Memory B cell (primary cell): ENCODE data around the gene CAV1.
"Not testable (repeated sequence)": the region's sequence is repeated elsewhere in the genome, so short reads cannot be mapped to it uniquely, and the experiment has no call there.

Source experiments
- ATAC-seq: fragments of 150-1000 bp; cut with Tn5 transposase; 2 replicates; pipeline ENCODE4 v1.10.0; 2021; ENCODE audit warnings: low read depth, mild to moderate bottlenecking, moderate library complexity
- DNase-seq, 2 donors: peaks; one replicate each; pipeline ENCODE4 v3.0.0; 2022; ENCODE audit warnings: low spot score in 2 of 2
- H3K27ac Mint-ChIP-seq: one replicate; pipeline ENCODE4 v1.8.0; 2022; ENCODE audit warnings: mild to moderate bottlenecking, moderate library complexity, mixed read lengths
- H3K27me3 Mint-ChIP-seq: one replicate; pipeline ENCODE4 v1.8.0; 2022; ENCODE audit warnings: mixed read lengths
- H3K36me3 Mint-ChIP-seq: one replicate; pipeline ENCODE4 v1.8.0; 2022; ENCODE audit warnings: mild to moderate bottlenecking, mixed read lengths
- H3K4me1 Mint-ChIP-seq: one replicate; pipeline ENCODE4 v1.8.0; 2022; ENCODE audit warnings: mixed read lengths
- H3K4me3 Mint-ChIP-seq: one replicate; pipeline ENCODE4 v1.8.0; 2022; ENCODE audit warnings: mild to moderate bottlenecking, moderate library complexity, mixed read lengths
- H3K9me3 Mint-ChIP-seq: one replicate; pipeline ENCODE4 v1.8.0; 2022; ENCODE audit warnings: mixed read lengths

The CAV1 gene

DNA sequence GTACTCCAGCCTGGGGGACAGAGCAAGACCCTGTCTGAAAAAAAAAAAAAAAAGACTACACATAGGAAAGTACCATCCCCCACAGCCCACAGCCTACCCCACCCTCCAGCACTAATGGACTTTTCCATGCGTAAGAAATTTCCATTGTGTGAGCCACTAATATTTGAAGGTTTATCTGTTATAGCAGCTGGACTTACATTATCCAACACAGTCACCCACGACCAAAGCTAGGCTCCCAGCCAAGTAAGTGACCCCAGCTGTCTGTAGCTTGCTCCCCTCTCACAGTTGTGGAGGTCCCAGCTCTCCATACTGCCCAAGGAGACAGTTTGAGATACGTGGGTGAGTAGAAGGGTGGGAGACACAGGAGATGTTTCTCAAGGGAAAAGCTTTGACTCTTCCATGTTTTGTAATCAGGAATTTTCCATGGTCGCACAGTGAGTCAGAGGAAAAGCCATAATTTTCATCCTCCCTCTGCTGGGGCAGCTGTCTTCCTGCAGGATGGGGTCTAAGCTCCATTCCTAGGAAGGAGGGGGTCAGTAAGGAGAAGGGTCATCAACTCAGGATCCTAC, 57.4 kb downstream of the CAV1 start:
- DNase-seq = no peak

DNA sequence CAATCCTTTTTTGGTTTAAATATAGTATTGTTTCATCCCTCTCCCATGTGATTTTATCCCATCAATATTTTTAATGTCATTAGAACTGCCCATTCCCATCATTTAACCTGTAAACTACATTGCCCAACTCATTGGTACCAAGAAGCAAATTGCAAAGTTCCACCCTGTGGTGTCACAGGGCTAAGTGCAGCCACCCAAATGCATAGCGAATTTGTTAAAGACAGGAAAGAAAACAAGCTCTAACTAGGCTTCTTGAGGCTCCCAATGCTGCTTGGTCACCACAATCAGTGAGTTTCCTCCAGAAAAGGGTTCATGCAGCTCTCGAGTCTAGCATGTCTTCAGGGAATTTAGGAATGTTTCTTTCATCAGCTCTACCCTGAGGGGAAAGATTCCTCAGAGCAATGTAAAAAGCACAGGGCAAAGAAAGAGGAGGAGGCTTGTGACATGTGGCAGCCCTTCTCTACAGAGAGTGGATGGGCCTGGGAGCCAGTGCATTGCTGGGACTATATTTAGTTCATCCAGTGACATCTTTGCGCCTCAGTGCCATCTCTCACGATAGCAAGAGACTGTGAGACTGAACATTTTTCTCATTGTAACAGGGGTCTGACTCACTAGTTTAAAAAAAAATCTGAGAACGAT, 58.1 kb downstream of the CAV1 start:
- Mint-ChIP-seq H3K27ac (no peak overlapping the region), H3K9me3 (no peaks in the 10 kb centered on the region), H3K27me3 (no peaks in the 10 kb centered on the region), H3K4me3 (peak overlapping the region; percentile 68), H3K36me3 (no peaks in the 10 kb centered on the region), H3K4me1 (peaks cover 6% of the 10 kb centered on the region)
- no peak for ATAC-seq
- no peak for DNase-seq

More for the DNA sequence above, 57.4 kb downstream of the CAV1 start:
- Mint-ChIP-seq H3K4me1 (peaks cover 6% of the 10 kb centered on the region), H3K4me3 (no peak overlapping the region), H3K9me3 (no peaks in the 10 kb centered on the region), H3K27me3 (peaks cover 1% of the 10 kb centered on the region), H3K36me3 (no peaks in the 10 kb centered on the region), H3K27ac (no peak overlapping the region)
- ATAC-seq = no peak

DNA sequence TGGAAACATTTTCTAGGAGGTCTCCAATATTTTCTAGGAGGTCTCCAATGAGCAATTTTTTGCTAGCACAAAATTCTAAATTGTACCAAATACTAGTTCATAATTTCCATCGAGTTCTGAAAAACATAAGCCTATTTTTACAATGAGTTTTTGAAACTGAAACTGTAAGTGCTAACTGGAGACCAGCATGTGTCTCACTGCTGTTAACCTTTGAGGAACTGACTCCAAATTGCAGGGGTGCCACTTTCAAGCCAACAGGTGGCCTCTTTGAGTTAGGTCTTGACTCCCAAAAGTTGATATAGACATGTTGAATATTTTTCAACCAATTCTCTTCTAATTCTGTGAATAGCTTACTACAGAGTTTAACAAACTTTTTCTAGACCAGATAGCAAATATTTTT, 58.8 kb downstream of the CAV1 start:
- no peaks in the 10 kb centered on the region for H3K36me3 Mint-ChIP-seq
- peak; percentile 99 for ATAC-seq
- H3K9me3 Mint-ChIP-seq = no peaks in the 10 kb centered on the region
- peak in 1 of 2 donors; percentile 42 for DNase-seq
- no peak overlapping the region for H3K27ac Mint-ChIP-seq
- H3K27me3 Mint-ChIP-seq = no peaks in the 10 kb centered on the region
- peaks cover 11% of the 10 kb centered on the region for H3K4me1 Mint-ChIP-seq
- no peak overlapping the region for H3K4me3 Mint-ChIP-seq

DNA sequence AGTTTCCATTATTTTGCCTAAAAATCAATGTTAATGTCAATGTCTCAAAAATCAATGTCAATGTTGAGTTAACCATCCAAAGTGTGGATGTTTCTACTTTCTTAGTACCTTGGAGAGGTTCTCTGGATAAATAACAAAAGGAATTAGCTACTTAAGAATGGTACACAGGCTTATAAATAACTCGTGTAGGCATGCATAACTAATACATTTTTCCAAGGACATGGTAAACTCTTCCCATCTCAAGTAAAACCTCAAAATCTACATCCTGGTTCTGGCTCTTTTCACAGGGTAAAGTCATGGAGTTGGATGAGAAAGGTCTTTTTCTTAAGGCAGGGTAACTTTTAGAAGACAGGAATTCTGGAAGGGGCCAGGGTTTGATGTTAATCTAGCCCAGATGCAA, 59.9 kb downstream of the CAV1 start:
- ATAC-seq = no peak
- no peak overlapping the region for H3K27ac Mint-ChIP-seq
- H3K4me1 Mint-ChIP-seq = peaks cover 12% of the 10 kb centered on the region
- H3K4me3 Mint-ChIP-seq = no peak overlapping the region
- no peak for DNase-seq
- no peaks in the 10 kb centered on the region for H3K9me3 Mint-ChIP-seq
- H3K27me3 Mint-ChIP-seq = peaks cover 1% of the 10 kb centered on the region
- no peaks in the 10 kb centered on the region for H3K36me3 Mint-ChIP-seq

DNA sequence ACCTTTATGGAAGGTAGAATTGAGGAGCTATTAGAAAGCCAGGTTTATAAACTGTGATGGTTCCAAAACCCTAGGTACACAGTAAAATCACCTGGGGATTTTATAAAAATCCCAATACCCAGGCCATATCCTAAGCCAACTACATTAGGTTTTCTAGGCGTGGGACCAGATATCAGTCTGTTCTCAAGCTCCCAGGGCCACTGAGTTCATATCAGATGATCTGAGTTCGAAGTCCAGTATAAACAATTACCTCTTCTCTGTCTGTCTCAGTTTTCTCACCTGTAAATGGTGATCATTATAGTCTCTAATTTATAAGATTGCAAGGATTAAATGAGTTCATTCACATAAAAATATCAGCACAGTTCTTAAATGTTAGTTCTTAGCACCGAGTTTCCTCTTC, 60.6 kb downstream of the CAV1 start:
- no peak overlapping the region for H3K27ac Mint-ChIP-seq
- no peak overlapping the region for H3K4me3 Mint-ChIP-seq
- DNase-seq (no peak), ATAC-seq (no peak)
- no peaks in the 10 kb centered on the region for H3K36me3 Mint-ChIP-seq
- H3K4me1 Mint-ChIP-seq = peaks cover 12% of the 10 kb centered on the region
- peaks cover 3% of the 10 kb centered on the region for H3K27me3 Mint-ChIP-seq
- no peaks in the 10 kb centered on the region for H3K9me3 Mint-ChIP-seq

DNA sequence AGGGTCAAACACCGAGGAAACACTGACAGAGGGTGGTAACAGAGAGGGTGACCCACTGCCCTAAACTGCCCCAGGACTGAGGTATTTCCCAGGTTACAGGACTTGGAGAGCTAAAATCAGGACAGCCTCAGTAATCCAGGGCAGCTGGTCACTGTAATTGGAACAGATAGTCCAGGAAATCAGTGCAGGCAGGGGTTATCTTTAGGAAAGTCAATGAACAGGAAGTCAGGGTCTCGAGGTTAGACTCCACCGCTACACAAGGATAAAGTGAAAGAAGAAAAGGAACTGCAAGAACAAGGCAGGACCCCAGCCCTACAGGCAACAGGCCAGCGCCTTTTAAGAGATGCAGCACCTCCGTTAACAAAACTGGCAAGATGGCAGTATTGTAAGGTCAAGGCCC, 61.1 kb downstream of the CAV1 start:
- no peaks in the 10 kb centered on the region for H3K9me3 Mint-ChIP-seq
- no peak overlapping the region for H3K4me3 Mint-ChIP-seq
- H3K4me1 Mint-ChIP-seq = peaks cover 12% of the 10 kb centered on the region
- H3K36me3 Mint-ChIP-seq = no peaks in the 10 kb centered on the region
- no peak for DNase-seq
- H3K27ac Mint-ChIP-seq = no peak overlapping the region
- peaks cover 3% of the 10 kb centered on the region for H3K27me3 Mint-ChIP-seq
- ATAC-seq = no peak

DNA sequence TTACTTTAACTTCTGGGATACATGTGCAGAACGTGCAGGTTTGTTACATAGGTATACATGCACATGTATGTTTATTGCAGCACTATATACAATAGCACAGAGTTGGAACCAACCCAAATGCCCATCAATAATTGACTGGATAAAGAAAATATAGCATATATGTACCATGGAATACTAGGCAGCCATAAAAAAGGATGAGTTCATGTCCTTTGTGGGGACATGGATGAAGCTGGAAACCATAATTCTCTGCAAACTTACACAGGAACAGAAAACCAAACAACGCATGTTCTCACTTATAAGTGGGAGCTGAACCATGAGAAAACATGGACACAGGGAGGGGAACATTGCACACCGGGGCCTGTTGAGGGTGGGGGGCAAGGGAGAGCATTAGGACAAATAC, 62.4 kb downstream of the CAV1 start:
- H3K27me3 Mint-ChIP-seq, H3K27ac Mint-ChIP-seq, H3K4me3 Mint-ChIP-seq, DNase-seq, H3K36me3 Mint-ChIP-seq, H3K9me3 Mint-ChIP-seq, ATAC-seq: not testable (repeated sequence)
- H3K4me1 Mint-ChIP-seq = peaks cover 17% of the 10 kb centered on the region

DNA sequence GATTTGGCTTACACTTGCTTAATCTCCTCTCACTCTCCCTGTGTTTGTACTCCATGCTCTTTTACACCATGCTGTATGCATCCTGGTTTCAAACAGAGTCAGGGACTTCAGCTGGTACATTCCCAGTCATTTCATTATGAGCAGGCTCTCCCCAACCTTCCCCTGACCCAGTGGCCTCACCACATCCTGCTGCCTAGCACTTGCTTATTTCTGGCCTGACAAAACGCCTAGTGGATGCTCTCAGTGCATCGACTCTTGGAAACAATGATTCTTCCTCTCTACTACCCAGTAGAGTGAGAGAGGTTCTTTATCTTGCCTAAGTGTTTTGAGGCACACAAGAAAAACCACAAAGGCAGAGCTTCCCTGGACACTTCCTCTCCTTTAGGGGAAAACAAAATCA, 63.4 kb downstream of the CAV1 start:
- ATAC-seq (no peak), DNase-seq (no peak)
- H3K9me3 Mint-ChIP-seq = no peaks in the 10 kb centered on the region
- peaks cover 9% of the 10 kb centered on the region for H3K27me3 Mint-ChIP-seq
- no peak overlapping the region for H3K4me3 Mint-ChIP-seq
- H3K27ac Mint-ChIP-seq = no peak overlapping the region
- H3K4me1 Mint-ChIP-seq = peaks cover 19% of the 10 kb centered on the region
- H3K36me3 Mint-ChIP-seq = no peaks in the 10 kb centered on the region

DNA sequence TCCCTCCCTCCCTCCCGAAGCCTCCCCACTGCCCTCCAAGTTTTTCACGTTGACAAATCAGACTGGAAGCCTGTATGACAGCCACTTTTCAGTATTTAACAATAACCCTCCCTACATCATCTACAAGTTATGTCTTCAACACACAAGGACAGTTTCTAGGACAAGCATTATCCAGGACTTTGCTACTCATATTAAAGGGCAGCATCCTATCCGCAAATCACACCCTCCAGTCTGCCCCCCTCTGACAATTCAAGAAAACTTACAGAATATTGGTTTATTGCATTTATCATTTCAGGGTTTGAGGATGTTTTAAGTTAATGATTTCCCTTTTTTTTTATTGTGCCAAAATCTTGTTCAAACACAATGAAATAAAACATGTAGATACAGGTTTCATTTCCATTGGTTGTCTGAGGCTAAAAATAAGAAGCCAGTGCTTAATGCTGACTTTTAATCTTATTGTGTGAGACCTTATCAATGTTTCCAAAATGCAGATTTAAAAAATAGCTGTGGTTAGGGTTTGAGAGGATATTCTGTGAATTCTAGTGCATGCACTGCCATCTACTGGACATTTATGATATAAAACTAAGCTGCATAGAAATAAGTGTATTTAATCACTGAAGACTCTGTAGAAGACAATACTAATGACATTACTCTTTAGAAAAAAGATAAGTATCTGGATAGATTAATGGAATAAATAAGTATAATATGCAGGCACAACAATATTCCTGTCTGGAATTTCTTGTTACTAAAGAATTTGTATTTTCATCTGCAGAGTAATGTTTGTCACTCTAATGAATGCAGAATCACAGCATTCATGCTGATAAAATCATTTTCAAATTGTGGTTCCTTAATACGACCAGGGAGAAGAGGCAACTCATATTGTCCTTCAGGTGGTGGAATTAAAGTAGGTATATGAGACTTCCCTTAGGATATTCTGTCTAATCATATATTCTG, 64.1 kb downstream of the CAV1 start:
- Mint-ChIP-seq H3K4me3 (no peak overlapping the region), H3K9me3 (no peaks in the 10 kb centered on the region), H3K36me3 (no peaks in the 10 kb centered on the region), H3K4me1 (peaks cover 18% of the 10 kb centered on the region), H3K27me3 (peaks cover 10% of the 10 kb centered on the region), H3K27ac (no peak overlapping the region)
- DNase-seq (peak in 1 of 2 donors; percentile 44), ATAC-seq (peak; percentile 64)

DNA sequence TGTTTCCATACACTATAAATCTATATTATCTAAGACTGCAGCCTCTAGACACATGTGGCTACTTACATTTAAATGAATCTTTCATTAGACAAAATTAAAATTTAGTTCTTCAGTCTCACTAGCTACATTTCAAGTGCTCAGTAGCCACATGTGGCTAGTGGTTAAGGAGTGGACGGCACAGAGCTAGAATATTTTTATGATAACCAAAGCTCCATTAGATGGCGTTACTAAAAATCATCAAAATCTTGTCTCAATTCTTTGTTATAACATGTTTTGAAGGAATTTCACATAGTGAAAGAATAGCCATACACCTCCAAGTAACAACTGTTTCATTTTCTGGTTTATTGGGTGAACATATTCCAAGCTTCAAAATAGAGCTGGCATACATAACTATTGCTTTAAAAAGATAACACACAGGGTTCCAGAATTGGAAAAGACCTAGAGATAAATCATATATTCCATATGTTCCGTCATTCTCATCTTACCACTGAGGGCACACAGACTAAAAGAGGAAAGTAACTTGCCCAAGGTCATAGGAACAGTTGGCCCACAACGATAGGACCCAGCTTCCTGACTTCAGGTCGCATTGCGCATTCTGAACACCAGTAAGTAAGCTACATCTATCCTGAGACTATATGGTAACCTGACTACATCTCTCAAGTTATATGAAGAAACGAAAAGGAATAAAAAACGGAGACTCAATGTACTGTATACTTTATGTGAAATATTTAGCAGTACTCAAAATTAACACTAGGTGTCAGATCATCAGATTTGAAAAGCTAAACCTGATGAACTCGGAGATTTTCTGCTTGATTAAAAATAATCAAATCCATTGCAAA, 66.6 kb downstream of the CAV1 start:
- Mint-ChIP-seq H3K36me3 (no peaks in the 10 kb centered on the region), H3K4me1 (peaks cover 18% of the 10 kb centered on the region), H3K27ac (no peak overlapping the region), H3K4me3 (peak overlapping the region; percentile 59), H3K9me3 (no peaks in the 10 kb centered on the region), H3K27me3 (peaks cover 15% of the 10 kb centered on the region)
- DNase-seq (peak in 1 of 2 donors; percentile 9), ATAC-seq (peak; percentile 62)

DNA sequence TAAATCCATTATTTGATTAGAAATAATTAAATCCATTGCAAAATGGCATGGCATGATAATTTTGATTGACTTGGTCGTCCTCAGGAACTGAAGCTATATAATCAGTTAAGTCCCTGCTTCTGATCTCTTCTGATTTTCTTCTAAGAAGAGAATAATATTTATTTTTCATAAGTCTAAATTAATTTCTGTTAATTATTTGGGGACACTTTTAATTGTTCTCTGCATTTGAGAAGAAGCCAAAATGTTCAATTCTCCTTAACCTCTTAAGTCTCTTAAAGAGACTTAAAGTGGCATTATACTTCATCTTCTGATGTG, 67.2 kb downstream of the CAV1 start:
- H3K4me3 Mint-ChIP-seq = peak overlapping the region; percentile 43
- peaks cover 18% of the 10 kb centered on the region for H3K27me3 Mint-ChIP-seq
- H3K9me3 Mint-ChIP-seq = no peaks in the 10 kb centered on the region
- H3K4me1 Mint-ChIP-seq = peaks cover 18% of the 10 kb centered on the region
- no peak for ATAC-seq
- no peak overlapping the region for H3K27ac Mint-ChIP-seq
- H3K36me3 Mint-ChIP-seq = no peaks in the 10 kb centered on the region
- DNase-seq = no peak

DNA sequence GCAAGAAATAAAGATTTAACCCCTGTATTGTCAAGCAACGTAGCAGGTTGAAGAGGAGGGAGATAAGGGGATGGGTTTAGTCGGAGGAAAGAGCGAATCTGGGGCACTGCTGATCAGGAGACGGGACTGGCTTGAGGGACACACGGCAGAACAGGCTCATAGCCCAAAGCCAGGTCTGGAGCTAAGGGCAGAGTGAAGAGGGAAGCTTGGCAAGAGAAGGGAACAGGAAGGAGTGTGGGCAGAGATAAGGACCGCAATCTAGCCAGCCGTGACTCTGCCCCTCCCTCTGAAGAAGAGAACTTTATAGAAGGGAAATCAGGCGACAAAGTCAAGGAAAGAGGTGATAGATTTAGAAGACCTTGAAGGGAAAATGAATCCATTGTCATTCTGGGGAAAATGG, 67.6 kb downstream of the CAV1 start:
- peaks cover 18% of the 10 kb centered on the region for H3K27me3 Mint-ChIP-seq
- no peaks in the 10 kb centered on the region for H3K36me3 Mint-ChIP-seq
- peaks cover 18% of the 10 kb centered on the region for H3K4me1 Mint-ChIP-seq
- peak overlapping the region; percentile 43 for H3K4me3 Mint-ChIP-seq
- ATAC-seq = peak; percentile 21
- H3K27ac Mint-ChIP-seq = no peak overlapping the region
- DNase-seq = no peak
- no peaks in the 10 kb centered on the region for H3K9me3 Mint-ChIP-seq

DNA sequence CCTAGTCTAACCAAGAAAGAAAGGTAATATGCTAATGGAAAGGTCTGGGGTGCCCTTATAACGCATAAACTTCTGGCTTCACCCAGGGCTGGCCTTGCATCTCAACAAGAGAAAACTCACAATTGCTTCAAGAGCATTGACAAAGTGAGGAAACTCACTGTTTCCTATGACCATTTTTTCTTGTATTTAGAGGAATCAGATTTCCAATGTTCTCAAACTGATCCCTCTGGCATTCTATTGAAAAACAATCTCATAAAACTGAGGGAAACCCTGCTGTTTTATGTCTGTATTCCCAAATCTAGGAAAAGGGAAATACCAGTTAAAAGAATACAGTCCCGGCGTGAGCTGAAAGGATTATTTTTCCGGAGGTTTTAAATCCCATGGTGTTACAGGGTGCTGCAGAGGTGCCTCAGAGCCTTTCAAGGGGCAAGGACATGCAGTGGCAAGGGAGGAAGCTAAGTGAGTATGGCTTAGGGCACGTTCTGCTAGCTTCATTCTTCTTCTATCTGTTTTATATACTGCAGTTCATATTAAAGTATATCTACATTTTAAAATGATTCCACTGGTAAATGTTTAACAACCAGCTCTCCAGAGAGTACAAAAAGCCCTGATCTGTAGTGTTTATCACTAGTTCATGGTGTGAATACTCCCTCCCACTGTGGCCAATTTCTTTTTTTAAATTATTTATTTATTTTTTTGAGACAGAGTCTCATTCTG, 68.7 kb downstream of the CAV1 start:
- H3K36me3 Mint-ChIP-seq = no peaks in the 10 kb centered on the region
- ATAC-seq (no peak), DNase-seq (no peak)
- no peak overlapping the region for H3K27ac Mint-ChIP-seq
- H3K4me1 Mint-ChIP-seq = peaks cover 14% of the 10 kb centered on the region
- H3K9me3 Mint-ChIP-seq = no peaks in the 10 kb centered on the region
- peaks cover 22% of the 10 kb centered on the region for H3K27me3 Mint-ChIP-seq
- H3K4me3 Mint-ChIP-seq = no peak overlapping the region
